Measurements from ENCODE around the gene SKIC2. TPM values are rescaled to one million over a fixed set of nuclear protein-coding genes. Genes with fewer than 3 reads are reported as not detected.

The SKIC2 gene
- total RNA-seq, 1 experiment from 2014 or later: 68.0 TPM

DNA sequence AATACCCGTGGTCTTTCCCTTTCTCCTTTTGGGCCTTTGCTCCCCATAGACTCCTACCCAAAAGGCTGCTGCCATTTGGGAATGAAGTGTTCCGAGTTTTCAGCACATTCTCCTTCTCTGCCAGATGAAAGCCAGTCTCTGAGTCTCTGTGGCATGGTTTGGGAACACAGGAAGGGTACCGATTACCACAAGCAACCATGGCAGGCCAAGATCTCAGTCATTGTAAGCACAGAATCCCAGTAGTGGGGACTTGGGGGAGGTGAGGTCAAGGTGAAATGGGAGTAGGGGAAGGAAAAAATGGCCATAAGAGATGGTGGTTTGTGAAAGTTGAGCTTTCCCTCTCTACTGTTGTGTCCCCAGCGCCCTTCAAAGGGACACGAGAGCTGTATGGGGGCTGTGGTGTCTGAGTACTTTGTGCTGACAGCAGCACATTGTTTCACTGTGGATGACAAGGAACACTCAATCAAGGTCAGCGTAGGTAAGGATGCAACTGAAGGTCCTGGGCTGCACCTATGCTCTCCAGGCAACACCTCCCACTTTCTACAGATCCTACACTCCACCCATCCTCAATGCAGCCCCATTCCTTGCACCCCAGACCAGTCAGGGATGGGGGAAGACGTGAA is 8.9 kb upstream of the SKIC2 start (continued):
- TF ChIP-seq, protein P1, sequence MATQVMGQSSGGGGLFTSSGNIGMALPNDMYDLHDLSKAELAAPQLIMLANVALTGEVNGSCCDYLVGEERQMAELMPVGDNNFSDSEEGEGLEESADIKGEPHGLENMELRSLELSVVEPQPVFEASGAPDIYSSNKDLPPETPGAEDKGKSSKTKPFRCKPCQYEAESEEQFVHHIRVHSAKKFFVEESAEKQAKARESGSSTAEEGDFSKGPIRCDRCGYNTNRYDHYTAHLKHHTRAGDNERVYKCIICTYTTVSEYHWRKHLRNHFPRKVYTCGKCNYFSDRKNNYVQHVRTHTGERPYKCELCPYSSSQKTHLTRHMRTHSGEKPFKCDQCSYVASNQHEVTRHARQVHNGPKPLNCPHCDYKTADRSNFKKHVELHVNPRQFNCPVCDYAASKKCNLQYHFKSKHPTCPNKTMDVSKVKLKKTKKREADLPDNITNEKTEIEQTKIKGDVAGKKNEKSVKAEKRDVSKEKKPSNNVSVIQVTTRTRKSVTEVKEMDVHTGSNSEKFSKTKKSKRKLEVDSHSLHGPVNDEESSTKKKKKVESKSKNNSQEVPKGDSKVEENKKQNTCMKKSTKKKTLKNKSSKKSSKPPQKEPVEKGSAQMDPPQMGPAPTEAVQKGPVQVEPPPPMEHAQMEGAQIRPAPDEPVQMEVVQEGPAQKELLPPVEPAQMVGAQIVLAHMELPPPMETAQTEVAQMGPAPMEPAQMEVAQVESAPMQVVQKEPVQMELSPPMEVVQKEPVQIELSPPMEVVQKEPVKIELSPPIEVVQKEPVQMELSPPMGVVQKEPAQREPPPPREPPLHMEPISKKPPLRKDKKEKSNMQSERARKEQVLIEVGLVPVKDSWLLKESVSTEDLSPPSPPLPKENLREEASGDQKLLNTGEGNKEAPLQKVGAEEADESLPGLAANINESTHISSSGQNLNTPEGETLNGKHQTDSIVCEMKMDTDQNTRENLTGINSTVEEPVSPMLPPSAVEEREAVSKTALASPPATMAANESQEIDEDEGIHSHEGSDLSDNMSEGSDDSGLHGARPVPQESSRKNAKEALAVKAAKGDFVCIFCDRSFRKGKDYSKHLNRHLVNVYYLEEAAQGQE (IDR thresholded peaks at IDR 0.05; ENCODE audit: low read depth): no peak
- TF ChIP-seq JUND (IDR thresholded peaks at IDR 0.05) (no peak), EZH2phosphoT487 (IDR thresholded peaks at IDR 0.05; ENCODE audit: borderline replicate concordance) (no peak), CTCF (IDR thresholded peaks at IDR 0.05 in 2 of 3, conservative IDR thresholded peaks at IDR 0.05 in 1 of 3; ENCODE audit: borderline replicate concordance in 1 of 3, insufficient read depth in 1 of 3, low read depth in 2 of 3, low read length in 2 of 3) (no peak), YY1 (IDR thresholded peaks at IDR 0.05; ENCODE audit: extremely low read depth, insufficient replicate concordance, low read depth, low read length) (no peak)
- TF ChIP-seq, protein P2, sequence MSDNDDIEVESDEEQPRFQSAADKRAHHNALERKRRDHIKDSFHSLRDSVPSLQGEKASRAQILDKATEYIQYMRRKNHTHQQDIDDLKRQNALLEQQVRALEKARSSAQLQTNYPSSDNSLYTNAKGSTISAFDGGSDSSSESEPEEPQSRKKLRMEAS (IDR thresholded peaks at IDR 0.05): no peak

All from HCT116 (cell line).